Head of caudate nucleus (tissue), 42 donors: Measurements from ENCODE around the gene TMEM231.
"Not testable (repeated sequence)": the region's sequence is repeated elsewhere in the genome, so short reads cannot be mapped to it uniquely, and the experiment has no call there.

Source experiments
- DNase-seq, 42 donors: peaks; one replicate each; pipeline versions ENCODE4 v3.0.0 to v3.0.0-alpha.2; 2020 to 2021; ENCODE audit warnings: mixed read lengths in 7 of 42
- intact Hi-C: fragments of 100-400 bp; cut with DNase I; formaldehyde crosslinking; loops from one replicate; pipeline ENCODE4 v1.15.0; 2022

The TMEM231 gene

GRCh38 chr16:75538882-75539565 lies 17.0 kb downstream of the TMEM231 start:
- intact Hi-C loops: not testable (repeated sequence)
- peak in 28 of 42 donors; percentile 18 to 70 (median 42) for DNase-seq

GRCh38 chr16:75537776-75538175 lies 18.3 kb downstream of the TMEM231 start:
- intact Hi-C loops: no loop called here
- DNase-seq: no peak

- intact Hi-C loops: no loop called here
Measured at GRCh38 chr16:75535901-75536300, 20.2 kb downstream of the TMEM231 start, which contains the start of gene CHST5. Gene CHST5 (minus strand): TSS chr16:75536108. CDS start chr16:75530384, 5,724 bp downstream.

GRCh38 chr16:75535211-75535843 lies 20.7 kb downstream of the TMEM231 start:
- intact Hi-C loops: no loop called here
- DNase-seq: no peak

More at GRCh38 chr16:75535901-75536300, 20.2 kb downstream of the TMEM231 start, which contains the start of gene CHST5:
- no peak for DNase-seq

GRCh38 chr16:75534560-75535205 lies 21.4 kb downstream of the TMEM231 start:
- intact Hi-C loops: no loop called here

GRCh38 chr16:75532791-75533190 lies 23.3 kb downstream of the TMEM231 start:
- peak in 1 of 42 donors; percentile 6 for DNase-seq
- intact Hi-C loops: no loop called here

More at GRCh38 chr16:75534560-75535205, 21.4 kb downstream of the TMEM231 start:
- no peak for DNase-seq

GRCh38 chr16:75532142-75532765 lies 23.8 kb downstream of the TMEM231 start:
- DNase-seq: no peak
- intact Hi-C loops: no loop called here

- intact Hi-C loops: no loop called here
- DNase-seq: no peak
Measured at GRCh38 chr16:75529959-75530358, 26.1 kb downstream of the TMEM231 start.

- intact Hi-C loops: no loop called here
Measured at GRCh38 chr16:75529056-75529905, 26.8 kb downstream of the TMEM231 start.

GRCh38 chr16:75527825-75528299 lies 28.2 kb downstream of the TMEM231 start:
- no peak for DNase-seq
- intact Hi-C loops: no loop called here

More at GRCh38 chr16:75529056-75529905, 26.8 kb downstream of the TMEM231 start:
- no peak for DNase-seq

- peak in 1 of 42 donors; percentile 3 for DNase-seq
- intact Hi-C loops: no loop called here
Measured at GRCh38 chr16:75526032-75526790, 29.8 kb downstream of the TMEM231 start.

- intact Hi-C loops: no loop called here
- DNase-seq: no peak
Measured at GRCh38 chr16:75519175-75519574, 36.9 kb downstream of the TMEM231 start.

GRCh38 chr16:75516189-75516966 lies 39.7 kb downstream of the TMEM231 start:
- intact Hi-C loops: not testable (repeated sequence)
- DNase-seq: peak in 30 of 42 donors; percentile 14 to 66 (median 38)

- intact Hi-C loops: no loop called here
- no peak for DNase-seq
Measured at GRCh38 chr16:75514296-75514695, 41.8 kb downstream of the TMEM231 start.

GRCh38 chr16:75506574-75506973 lies 49.5 kb downstream of the TMEM231 start:
- peak in 4 of 42 donors; percentile 20 to 44 (median 24) for DNase-seq
- intact Hi-C loops: no loop called here

- no peak for DNase-seq
- intact Hi-C loops: no loop called here
Measured at GRCh38 chr16:75506107-75506506, 49.9 kb downstream of the TMEM231 start.

- intact Hi-C loops: no loop called here
- no peak for DNase-seq
Measured at GRCh38 chr16:75503801-75504200, 52.3 kb downstream of the TMEM231 start.
